HepG2 (cell line): ENCODE data around the gene NEMP2. TPM values are rescaled to one million over a fixed set of nuclear protein-coding genes. Genes with fewer than 3 reads are reported as not detected.

Source experiments
- RELA ChIP-seq: sonication (generic); formaldehyde crosslinking; IDR thresholded peaks from 2 replicates; pipeline ENCODE4 v1.4.0; 2020; ENCODE audit warnings: missing genetic modification reagents
- ZNF136 ChIP-seq: sonication (generic); formaldehyde crosslinking; IDR thresholded peaks from 2 replicates; pipeline ENCODE4 v1.8.1; 2022; ENCODE audit warnings: low read depth, mild to moderate bottlenecking, moderate library complexity, missing genetic modification reagents
- ZNF180 ChIP-seq: sonication (generic); formaldehyde crosslinking; IDR thresholded peaks from 2 replicates; pipeline ENCODE4 v1.4.0; 2020; ENCODE audit warnings: low read depth, missing genetic modification reagents, borderline replicate concordance
- polyA plus RNA-seq, 8 experiments: library from polyadenylated mRNA; depleted of rRNA in 3 of 8; stranded (reverse) in 7 of 8; unstranded in 1 of 8; fragments of >200 nt; fragmentation: Illumina TruSeq in 4 of 8; extraction: Trizol in 4 of 8; gene quantifications; 2 replicates each; pipeline versions ENCODE4 v1.2.1 to v1.2.3, GENCODE V29; 2011 to 2016; ENCODE audit warnings: low read depth in 4 of 8, missing spikeins in 1 of 8, mixed read lengths in 1 of 8; ENCODE audit not compliant: insufficient read depth in 1 of 8
- total RNA-seq, 5 experiments: library from RNA; depleted of rRNA; stranded (reverse); fragments of >200 nt; fragmentation: Illumina TruSeq; extraction: Trizol; gene quantifications; 2 replicates each; pipeline ENCODE4 v1.2.3, GENCODE V29; 2016; ENCODE audit warnings: low read depth in 1 of 5
- TF ChIP-seq, protein P1 (sequence below): sonication (generic); formaldehyde crosslinking; IDR thresholded peaks from 2 replicates; pipeline ENCODE4 v1.4.0; 2020; ENCODE audit warnings: low read depth, missing genetic modification reagents
- TF ChIP-seq, protein P2 (sequence below): sonication (generic); formaldehyde crosslinking; IDR thresholded peaks from 2 replicates; pipeline ENCODE4 v1.5.0; 2020; ENCODE audit warnings: mild to moderate bottlenecking, missing genetic modification reagents, borderline replicate concordance
- TF ChIP-seq, protein P3 (sequence below): sonication (generic); formaldehyde crosslinking; IDR thresholded peaks from 2 replicates; pipeline ENCODE4 v1.4.0; 2020; ENCODE audit warnings: missing genetic modification reagents, borderline replicate concordance
- TF ChIP-seq, protein P4 (sequence below): sonication (generic); formaldehyde crosslinking; IDR thresholded peaks from 2 replicates; pipeline ENCODE4 v1.5.1; 2020; ENCODE audit warnings: missing genetic modification reagents, mild to moderate bottlenecking, borderline replicate concordance
- TF ChIP-seq, protein P5 (sequence below): sonication (generic); formaldehyde crosslinking; conservative IDR thresholded peaks from 2 replicates; pipeline ENCODE4 v1.8.0; 2022; ENCODE audit warnings: low read depth, missing genetic modification reagents

Gene NEMP2
- total and polyA plus RNA-seq, 2 of the 13 experiments (the other 11 are each of a cell fraction or from before 2014, with no cell fraction given): 2.4 to 9.8 TPM

DNA sequence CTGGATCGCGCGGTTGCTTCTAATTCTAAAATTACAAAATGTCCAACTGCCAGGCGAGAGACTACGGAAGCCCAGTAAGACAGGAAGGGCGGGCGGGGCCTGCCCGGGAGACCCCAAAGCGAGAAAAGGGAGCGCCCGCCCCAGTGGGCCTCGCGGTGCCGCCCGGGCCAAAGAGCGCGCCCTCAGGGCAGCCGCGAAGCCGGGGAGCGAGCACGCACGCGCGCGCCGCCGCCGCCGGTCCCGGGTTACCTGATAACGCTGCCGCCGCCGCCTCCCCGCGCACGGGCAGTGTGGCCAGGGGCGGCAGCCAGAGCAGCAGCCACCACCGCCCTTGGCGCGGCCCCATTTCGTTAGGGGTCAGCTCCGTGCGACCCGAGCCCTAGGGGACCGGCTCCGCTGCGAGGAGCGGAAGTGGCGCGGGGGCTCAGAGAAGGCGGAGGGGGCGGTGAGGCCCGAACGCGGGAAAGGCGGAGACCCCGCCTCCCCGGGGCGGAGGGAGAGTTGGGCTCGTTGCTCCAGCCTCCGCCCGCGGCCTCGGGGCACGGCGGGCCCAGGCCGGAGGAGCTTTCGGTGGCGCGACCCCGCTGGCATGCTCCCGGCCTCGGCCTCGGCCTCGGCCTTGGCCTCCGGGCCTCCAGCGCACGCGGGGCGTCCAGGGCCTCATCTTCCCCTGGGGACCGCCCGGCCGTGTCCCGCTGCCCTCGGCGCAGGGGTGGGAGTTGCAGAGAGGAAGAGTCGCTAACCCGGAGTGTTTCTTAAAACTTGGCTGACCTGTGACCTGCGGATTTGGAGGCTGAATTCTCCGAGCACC is at the start of gene NEMP2 (continued):
- TF ChIP-seq, protein P1, sequence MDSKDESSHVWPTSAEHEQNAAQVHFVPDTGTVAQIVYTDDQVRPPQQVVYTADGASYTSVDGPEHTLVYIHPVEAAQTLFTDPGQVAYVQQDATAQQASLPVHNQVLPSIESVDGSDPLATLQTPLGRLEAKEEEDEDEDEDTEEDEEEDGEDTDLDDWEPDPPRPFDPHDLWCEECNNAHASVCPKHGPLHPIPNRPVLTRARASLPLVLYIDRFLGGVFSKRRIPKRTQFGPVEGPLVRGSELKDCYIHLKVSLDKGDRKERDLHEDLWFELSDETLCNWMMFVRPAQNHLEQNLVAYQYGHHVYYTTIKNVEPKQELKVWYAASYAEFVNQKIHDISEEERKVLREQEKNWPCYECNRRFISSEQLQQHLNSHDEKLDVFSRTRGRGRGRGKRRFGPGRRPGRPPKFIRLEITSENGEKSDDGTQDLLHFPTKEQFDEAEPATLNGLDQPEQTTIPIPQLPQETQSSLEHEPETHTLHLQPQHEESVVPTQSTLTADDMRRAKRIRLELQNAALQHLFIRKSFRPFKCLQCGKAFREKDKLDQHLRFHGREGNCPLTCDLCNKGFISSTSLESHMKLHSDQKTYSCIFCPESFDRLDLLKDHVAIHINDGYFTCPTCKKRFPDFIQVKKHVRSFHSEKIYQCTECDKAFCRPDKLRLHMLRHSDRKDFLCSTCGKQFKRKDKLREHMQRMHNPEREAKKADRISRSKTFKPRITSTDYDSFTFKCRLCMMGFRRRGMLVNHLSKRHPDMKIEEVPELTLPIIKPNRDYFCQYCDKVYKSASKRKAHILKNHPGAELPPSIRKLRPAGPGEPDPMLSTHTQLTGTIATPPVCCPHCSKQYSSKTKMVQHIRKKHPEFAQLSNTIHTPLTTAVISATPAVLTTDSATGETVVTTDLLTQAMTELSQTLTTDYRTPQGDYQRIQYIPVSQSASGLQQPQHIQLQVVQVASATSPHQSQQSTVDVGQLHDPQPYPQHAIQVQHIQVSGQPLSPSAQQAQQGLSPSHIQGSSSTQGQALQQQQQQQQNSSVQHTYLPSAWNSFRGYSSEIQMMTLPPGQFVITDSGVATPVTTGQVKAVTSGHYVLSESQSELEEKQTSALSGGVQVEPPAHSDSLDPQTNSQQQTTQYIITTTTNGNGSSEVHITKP (CRISPR knock-in tag): 0 out of 2 replicates have a peak, but pooled peaks have one; percentile 20
- TF ChIP-seq, protein P2, sequence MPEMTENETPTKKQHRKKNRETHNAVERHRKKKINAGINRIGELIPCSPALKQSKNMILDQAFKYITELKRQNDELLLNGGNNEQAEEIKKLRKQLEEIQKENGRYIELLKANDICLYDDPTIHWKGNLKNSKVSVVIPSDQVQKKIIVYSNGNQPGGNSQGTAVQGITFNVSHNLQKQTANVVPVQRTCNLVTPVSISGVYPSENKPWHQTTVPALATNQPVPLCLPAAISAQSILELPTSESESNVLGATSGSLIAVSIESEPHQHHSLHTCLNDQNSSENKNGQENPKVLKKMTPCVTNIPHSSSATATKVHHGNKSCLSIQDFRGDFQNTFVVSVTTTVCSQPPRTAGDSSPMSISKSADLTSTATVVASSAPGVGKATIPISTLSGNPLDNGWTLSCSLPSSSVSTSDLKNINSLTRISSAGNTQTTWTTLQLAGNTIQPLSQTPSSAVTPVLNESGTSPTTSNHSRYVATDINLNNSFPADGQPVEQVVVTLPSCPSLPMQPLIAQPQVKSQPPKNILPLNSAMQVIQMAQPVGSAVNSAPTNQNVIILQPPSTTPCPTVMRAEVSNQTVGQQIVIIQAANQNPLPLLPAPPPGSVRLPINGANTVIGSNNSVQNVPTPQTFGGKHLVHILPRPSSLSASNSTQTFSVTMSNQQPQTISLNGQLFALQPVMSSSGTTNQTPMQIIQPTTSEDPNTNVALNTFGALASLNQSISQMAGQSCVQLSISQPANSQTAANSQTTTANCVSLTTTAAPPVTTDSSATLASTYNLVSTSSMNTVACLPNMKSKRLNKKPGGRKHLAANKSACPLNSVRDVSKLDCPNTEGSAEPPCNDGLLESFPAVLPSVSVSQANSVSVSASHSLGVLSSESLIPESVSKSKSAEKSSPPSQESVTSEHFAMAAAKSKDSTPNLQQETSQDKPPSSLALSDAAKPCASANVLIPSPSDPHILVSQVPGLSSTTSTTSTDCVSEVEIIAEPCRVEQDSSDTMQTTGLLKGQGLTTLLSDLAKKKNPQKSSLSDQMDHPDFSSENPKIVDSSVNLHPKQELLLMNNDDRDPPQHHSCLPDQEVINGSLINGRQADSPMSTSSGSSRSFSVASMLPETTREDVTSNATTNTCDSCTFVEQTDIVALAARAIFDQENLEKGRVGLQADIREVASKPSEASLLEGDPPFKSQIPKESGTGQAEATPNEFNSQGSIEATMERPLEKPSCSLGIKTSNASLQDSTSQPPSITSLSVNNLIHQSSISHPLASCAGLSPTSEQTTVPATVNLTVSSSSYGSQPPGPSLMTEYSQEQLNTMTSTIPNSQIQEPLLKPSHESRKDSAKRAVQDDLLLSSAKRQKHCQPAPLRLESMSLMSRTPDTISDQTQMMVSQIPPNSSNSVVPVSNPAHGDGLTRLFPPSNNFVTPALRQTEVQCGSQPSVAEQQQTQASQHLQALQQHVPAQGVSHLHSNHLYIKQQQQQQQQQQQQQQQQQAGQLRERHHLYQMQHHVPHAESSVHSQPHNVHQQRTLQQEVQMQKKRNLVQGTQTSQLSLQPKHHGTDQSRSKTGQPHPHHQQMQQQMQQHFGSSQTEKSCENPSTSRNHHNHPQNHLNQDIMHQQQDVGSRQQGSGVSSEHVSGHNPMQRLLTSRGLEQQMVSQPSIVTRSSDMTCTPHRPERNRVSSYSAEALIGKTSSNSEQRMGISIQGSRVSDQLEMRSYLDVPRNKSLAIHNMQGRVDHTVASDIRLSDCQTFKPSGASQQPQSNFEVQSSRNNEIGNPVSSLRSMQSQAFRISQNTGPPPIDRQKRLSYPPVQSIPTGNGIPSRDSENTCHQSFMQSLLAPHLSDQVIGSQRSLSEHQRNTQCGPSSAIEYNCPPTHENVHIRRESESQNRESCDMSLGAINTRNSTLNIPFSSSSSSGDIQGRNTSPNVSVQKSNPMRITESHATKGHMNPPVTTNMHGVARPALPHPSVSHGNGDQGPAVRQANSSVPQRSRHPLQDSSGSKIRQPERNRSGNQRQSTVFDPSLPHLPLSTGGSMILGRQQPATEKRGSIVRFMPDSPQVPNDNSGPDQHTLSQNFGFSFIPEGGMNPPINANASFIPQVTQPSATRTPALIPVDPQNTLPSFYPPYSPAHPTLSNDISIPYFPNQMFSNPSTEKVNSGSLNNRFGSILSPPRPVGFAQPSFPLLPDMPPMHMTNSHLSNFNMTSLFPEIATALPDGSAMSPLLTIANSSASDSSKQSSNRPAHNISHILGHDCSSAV (CRISPR knock-in tag): no peak; the same call in 1 of the 2 replicates
- TF ChIP-seq, protein P3, sequence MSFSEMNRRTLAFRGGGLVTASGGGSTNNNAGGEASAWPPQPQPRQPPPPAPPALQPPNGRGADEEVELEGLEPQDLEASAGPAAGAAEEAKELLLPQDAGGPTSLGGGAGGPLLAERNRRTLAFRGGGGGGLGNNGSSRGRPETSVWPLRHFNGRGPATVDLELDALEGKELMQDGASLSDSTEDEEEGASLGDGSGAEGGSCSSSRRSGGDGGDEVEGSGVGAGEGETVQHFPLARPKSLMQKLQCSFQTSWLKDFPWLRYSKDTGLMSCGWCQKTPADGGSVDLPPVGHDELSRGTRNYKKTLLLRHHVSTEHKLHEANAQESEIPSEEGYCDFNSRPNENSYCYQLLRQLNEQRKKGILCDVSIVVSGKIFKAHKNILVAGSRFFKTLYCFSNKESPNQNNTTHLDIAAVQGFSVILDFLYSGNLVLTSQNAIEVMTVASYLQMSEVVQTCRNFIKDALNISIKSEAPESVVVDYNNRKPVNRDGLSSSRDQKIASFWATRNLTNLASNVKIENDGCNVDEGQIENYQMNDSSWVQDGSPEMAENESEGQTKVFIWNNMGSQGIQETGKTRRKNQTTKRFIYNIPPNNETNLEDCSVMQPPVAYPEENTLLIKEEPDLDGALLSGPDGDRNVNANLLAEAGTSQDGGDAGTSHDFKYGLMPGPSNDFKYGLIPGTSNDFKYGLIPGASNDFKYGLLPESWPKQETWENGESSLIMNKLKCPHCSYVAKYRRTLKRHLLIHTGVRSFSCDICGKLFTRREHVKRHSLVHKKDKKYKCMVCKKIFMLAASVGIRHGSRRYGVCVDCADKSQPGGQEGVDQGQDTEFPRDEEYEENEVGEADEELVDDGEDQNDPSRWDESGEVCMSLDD (CRISPR knock-in tag): no peak; the same call in 1 of the 2 replicates
- TF ChIP-seq RELA: no peak
- TF ChIP-seq ZNF136 (CRISPR knock-in tag): peak; percentile 84; the same call in 1 of the 2 replicates
- TF ChIP-seq, protein P4, sequence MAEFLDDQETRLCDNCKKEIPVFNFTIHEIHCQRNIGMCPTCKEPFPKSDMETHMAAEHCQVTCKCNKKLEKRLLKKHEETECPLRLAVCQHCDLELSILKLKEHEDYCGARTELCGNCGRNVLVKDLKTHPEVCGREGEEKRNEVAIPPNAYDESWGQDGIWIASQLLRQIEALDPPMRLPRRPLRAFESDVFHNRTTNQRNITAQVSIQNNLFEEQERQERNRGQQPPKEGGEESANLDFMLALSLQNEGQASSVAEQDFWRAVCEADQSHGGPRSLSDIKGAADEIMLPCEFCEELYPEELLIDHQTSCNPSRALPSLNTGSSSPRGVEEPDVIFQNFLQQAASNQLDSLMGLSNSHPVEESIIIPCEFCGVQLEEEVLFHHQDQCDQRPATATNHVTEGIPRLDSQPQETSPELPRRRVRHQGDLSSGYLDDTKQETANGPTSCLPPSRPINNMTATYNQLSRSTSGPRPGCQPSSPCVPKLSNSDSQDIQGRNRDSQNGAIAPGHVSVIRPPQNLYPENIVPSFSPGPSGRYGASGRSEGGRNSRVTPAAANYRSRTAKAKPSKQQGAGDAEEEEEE (CRISPR knock-in tag): no peak
- TF ChIP-seq ZNF180 (CRISPR knock-in tag): no peak
- TF ChIP-seq, protein P5, sequence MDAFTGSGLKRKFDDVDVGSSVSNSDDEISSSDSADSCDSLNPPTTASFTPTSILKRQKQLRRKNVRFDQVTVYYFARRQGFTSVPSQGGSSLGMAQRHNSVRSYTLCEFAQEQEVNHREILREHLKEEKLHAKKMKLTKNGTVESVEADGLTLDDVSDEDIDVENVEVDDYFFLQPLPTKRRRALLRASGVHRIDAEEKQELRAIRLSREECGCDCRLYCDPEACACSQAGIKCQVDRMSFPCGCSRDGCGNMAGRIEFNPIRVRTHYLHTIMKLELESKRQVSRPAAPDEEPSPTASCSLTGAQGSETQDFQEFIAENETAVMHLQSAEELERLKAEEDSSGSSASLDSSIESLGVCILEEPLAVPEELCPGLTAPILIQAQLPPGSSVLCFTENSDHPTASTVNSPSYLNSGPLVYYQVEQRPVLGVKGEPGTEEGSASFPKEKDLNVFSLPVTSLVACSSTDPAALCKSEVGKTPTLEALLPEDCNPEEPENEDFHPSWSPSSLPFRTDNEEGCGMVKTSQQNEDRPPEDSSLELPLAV (CRISPR knock-in tag): peak; percentile 93
